Activated CD4-positive, CD25-positive, alpha-beta regulatory T cell treated with anti-CD3 and anti-CD28 coated beads, Interleukin-2, amount 50 U/mL, for 72 hours (primary cell): ENCODE data around the gene LY6G6F.

Source experiments
- DNase-seq: peaks from one replicate; pipeline ENCODE4 v3.0.0; 2021

The LY6G6F gene

DNA sequence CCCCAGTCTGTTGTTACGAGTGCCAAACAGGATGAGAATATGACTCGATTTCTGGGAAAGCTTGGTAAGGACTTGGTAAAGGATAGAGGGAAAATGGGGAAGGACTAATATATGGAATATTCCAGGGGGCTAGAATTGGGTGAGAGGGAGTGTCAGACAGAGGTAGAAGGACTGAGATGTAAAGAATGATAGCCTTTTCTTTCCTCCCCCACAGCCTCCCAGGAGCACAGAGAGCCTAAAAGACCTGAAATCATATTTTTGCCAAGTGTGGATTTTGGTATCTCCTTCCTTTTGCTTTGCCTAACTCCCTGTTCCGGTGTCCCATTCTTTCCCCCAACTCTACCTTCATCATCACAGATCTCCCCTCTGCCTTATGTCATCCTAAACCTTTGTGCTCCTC lies 36.2 kb downstream of the LY6G6F start:
- DNase-seq, result no peak

- DNase-seq, result no peak
Measured at GRCh38 chr6:31744422-31744821, 37.8 kb downstream of the LY6G6F start.

DNA sequence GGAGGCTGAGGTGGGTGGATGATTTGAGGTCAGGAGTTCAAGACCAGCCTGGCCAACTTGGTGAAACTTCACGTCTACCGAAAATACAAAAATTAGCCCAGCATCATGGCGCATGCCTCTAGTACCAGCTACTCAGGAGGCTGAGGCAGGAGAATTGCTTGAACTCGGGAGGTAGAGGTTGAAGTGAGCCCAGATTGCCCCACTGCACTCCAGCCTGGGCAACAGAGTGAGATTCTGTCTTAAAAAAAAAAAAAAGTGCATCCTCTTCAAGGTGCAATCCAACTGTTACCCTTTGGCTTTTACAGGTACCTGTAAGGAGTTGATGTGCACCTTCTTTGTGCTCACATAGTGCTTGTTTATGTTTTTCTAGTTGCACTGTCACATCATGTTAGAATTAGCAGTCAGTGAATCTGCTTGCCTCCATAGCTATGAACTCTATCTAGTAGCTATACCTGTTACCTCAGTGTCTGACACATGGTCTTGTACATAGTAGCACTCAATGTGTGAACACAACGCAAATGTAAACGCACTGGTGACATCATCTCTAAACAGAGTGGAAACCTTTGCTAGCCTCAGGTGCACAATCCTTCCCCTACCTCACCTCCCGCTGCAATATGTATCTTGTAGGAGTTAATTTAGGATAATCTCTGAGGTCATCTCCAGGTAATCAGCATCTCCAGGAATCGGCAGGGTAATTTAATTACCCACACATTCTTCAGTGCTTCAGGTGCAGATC lies 42.8 kb downstream of the LY6G6F start:
- no peak for DNase-seq

- DNase-seq, result no peak
Measured at GRCh38 chr6:31750411-31751022, 43.9 kb downstream of the LY6G6F start.

- no peak for DNase-seq
Measured at GRCh38 chr6:31752739-31753319, 46.2 kb downstream of the LY6G6F start.

DNA sequence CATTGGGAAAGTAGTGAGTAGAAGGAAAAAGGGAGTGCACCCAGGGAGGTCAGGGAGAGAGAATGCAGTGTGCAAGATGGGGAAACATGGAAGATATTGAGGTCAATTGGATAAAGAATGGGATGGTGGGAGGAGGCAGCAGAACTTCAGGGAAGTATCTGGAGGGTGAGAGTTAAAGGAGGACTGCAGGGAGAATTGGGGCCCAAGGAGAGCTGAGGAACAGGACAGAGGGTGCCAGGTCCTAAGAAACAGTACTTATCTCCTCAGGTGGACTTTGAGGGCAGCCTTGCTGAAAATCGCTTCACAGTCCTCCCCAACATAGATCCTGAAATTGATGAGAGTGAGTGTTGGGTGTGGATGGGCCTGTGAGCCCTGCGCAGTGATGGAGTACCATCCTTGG lies 51.6 kb downstream of the LY6G6F start:
- no peak for DNase-seq
